Measurements from ENCODE around the gene TRIP6.

DNA sequence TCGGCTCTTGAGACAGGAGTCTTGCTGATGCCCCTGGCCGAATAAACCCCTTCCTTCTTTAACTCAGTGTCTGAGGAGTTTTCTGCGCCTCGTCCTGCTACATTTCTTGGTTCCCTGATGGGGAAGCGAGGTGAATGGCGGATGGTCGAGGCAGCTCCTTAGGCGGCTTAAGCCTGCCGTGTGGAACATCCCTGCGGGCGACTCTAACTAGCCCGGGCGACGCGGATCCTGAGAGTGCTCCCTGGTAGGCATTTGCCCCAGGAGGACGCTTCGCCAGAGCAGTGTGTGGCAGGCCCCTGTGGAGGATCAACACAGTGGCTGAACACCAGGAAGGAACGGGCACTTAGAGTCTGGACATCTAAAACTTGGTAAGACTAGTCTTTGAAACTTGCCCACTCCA, 27.8 kb upstream of the TRIP6 start:
- TF ChIP-seq, protein P1, sequence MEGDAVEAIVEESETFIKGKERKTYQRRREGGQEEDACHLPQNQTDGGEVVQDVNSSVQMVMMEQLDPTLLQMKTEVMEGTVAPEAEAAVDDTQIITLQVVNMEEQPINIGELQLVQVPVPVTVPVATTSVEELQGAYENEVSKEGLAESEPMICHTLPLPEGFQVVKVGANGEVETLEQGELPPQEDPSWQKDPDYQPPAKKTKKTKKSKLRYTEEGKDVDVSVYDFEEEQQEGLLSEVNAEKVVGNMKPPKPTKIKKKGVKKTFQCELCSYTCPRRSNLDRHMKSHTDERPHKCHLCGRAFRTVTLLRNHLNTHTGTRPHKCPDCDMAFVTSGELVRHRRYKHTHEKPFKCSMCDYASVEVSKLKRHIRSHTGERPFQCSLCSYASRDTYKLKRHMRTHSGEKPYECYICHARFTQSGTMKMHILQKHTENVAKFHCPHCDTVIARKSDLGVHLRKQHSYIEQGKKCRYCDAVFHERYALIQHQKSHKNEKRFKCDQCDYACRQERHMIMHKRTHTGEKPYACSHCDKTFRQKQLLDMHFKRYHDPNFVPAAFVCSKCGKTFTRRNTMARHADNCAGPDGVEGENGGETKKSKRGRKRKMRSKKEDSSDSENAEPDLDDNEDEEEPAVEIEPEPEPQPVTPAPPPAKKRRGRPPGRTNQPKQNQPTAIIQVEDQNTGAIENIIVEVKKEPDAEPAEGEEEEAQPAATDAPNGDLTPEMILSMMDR (IDR thresholded peaks at IDR 0.05): no peak
- no peak for TF ChIP-seq POLR2A (IDR thresholded peaks at IDR 0.05)
